Occipital lobe (tissue), 2 donors: Measurements from ENCODE around the gene ATP6V0A1. TPM values are rescaled to one million over a fixed set of nuclear protein-coding genes. Genes with fewer than 3 reads are reported as not detected.
"Not testable (repeated sequence)": the region's sequence is repeated elsewhere in the genome, so short reads cannot be mapped to it uniquely, and the experiment has no call there.

Source experiments
- DNase-seq: peaks from one replicate; lab custom pipeline; 2025; lab: John Stamatoyannopoulos, UW
- total RNA-seq: library from RNA; depleted of rRNA; stranded (reverse); fragments of >200 nt; gene quantifications from one replicate; pipeline ENCODE4 v1.2.3, GENCODE V29; 2014

ATP6V0A1 gene
- total RNA-seq, 1 donor from 2014 or later, result 263 TPM

DNA sequence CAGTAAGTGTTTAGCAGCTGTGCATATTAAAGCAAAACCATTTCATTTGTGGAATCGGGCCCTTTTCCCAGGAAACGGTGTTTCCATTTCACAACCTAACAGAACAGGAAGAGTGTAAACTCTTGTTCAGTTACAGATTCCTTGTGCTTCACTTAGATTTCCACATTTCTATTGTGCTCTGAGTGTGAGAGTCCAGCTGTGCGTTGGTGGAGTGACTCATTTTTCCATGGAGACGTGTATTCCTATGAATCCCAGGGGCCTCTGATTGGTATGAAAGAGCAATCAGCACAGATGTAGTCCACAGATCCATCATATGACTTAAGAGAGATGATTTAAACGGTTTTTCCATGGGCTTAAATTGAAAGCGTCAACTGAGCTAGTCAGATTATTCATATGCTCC, 22.3 kb upstream of the ATP6V0A1 start:
- DNase-seq, result no peak

- no peak for DNase-seq
Measured at GRCh38 chr17:42438600-42439567, 19.8 kb upstream of the ATP6V0A1 start.

DNA sequence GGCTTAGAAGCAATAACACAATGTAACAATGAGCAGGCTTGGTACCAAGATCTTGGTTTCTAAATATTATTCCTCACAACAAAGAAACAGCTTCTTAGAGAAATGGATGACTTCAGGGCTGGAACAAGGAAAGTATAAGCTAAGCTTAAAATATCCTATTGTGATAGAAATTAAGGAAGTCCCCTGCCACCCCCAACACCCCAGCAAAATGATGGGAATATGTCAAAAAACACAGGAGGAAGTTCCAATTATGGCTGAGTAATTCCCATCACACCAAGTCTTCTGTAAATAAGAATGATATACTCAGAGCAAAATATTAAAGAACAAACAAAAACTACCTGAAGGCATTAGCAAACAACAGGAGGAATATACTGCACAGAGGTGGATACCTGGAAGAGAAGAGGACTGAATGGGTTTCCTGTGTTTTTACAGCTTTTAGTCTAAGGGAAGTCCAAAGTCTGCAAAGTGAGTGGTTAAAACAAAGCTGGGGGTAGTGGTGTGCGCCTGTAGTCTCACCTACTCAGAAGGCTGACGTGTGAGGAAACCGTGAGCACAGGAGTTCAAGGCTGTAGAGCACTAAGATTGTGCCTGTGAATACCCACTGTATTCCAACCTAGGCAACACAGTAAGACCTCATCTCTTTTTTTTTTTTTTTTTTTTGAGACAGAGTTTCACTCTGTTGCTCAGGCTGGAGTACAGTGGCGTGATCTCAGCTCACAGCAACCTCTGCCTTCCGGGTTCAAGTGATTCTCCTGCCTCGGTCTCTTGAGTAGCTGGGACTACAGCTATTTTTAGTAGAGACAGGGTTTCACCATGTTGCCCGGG, 17.1 kb upstream of the ATP6V0A1 start:
- no peak for DNase-seq

DNA sequence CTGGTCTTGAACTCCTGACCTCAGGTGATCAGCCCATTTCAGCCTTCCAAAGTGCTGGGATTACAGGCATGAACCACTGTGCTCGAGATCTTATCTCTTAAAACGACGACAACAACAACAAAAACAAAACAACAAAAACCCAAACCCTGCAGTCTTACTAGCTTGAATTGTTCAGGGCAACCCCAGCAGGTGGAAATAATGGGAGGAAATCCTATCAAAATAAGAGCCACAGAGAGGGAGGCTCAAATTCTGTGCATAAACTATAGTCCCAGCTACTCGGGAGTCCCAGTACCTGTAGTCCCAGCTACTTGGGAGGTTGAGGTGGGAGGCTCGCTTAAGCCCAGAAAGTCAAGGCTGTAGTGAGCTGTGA, 16.5 kb upstream of the ATP6V0A1 start:
- DNase-seq, result no peak

DNA sequence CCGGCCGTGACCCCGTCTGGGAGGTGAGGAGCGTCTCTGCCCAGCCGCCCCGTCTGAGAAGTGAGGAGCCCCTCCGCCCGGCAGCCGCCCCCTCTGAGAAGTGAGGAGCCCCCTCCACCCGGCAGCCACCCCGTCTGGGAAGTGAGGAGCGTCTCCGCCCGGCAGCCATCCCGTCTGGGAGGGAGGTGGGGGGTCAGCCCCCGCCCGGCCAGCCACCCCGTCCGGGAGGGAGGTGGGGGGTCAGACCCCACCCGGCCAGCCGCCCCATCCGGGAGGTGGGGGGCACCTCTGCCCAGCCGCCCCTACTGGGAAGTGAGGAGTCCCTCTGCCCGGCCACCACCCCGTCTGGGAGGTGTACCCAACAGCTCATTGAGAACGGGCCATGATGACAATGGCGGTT, 9.5 kb upstream of the ATP6V0A1 start:
- DNase-seq, result not testable (repeated sequence)

DNA sequence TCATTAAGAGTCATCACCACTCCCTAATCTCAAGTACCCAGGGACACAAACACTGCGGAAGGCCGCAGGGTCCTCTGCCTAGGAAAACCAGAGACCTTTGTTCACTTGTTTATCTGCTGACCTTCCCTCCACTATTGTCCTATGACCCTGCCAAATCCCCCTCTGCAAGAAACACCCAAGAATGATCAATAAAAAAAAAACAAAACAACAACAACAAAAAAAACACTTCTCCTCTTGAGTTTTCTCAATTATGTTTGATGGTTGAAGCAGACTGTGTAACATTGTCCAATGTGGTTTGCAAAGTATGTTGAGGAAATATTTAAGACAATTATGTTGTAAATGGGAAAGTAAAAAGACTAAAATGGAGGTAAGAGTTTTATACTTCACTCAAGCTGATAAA, 8.8 kb upstream of the ATP6V0A1 start:
- DNase-seq, result not testable (repeated sequence)

- not testable (repeated sequence) for DNase-seq
Measured at GRCh38 chr17:42451270-42451669, 7.4 kb upstream of the ATP6V0A1 start.

DNA sequence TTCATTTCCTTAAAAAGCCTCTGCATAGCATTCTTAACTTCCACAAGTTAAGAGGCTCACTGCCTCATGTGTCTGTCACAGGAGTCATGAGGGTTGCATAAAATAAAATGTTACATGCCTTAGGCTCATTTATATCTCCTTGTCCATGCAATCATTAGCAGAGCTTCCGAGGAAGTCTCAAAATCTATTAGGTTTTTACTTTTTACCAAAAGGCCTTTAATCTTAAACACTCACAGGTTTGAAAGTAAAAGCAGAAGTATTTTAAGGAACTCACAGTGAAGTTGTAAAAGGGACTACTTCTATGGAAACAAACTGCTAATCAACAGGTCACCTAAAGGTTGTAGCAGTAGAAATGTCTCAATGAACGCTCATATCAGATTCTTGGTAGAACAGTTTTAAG, 5.2 kb upstream of the ATP6V0A1 start:
- DNase-seq, result no peak

DNA sequence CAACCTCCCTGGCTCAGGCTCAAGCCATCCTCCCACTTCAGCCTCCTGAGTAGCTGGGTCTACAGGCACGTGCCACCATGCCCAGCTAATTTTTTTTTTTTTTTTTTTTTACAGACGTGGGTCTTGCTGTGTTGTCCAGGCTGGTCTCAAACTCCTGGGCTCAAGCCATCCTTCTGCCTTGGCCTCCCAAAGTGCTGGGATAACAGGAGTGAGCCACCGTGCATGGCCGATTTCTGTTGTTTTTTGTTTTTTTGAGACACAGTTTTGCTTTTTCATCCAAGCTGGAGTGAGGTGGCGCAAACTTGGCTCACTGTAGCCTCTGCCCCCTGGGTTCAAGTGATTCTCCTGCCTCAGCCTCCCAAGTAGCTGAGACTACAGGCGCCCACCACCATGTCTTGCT, 3.7 kb upstream of the ATP6V0A1 start:
- DNase-seq, result not testable (repeated sequence)

DNA sequence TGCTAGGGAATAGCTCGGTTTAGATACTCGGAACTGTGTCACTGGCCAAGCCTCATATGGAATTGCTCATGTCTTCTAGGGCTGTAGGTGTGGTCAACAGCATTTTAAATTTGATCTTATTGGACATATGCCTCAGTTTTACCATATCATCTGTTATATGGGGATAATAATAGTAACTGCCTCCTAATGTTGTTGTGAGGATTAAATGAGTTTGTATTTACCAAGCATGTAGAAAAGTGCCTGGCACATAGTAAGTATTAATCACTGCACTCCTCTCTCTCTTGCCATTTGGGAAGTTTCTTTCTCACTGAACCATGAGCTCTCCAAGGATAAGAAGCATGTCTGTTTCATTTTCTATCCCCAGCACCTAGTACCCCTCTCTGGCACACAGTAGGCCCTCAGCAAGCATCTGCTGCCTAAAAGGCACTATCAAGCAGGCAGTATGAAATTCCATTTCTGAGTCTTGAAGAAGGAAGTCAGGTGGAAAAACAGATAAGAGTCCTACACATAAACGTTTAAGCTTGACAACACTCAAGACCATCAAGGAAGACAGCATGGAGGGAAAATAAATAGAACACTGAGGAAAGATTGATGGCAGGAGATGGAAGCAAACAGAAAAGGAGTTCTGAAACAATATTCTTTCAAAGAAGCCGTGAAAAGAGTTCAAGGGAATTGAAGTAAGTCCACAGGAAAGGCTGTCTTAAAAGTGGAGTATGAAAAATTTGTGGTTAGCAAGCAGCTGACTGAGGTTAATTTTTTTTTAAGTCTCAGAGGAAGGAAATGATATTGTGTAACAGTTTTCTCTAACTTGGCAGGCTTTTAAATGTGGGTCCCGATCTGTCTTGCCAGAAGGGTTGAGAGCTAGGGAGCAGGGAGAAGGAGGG, 2.2 kb upstream of the ATP6V0A1 start:
- no peak for DNase-seq

DNA sequence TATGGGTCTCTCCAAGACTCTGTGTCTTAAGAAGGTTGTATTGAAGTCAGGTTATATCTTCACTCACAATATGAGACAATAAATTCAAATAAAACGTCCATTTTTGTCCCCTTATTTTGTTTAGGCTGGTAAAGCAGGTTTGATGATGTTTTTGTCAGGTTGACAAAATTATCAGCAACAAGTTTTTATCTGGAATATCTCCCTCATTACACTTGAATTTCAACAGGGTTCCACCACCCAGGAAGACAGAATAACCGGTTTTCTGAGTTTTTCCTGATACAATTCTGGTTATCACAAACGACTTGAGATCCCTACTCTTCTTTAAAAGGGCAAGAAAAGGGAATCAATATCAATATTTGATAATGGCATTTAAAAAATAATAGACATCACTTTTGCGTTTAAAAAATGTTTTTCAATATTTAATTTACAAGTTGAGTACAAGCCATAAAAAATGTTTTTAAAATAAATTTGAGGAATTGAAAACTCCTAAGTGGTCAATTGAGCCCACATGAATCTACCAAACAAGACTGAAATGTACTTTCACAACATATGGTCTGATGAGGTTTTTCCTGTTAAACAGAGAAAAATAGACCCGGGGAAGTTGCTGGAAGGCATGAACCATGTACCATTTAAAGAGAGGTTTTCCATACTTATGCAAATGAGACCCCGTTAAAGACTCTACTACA, 1.4 kb upstream of the ATP6V0A1 start:
- DNase-seq, result no peak

GRCh38 chr17:42459256-42459800, 650 bp downstream of the ATP6V0A1 start:
- DNase-seq, result peak; percentile 41

GRCh38 chr17:42459801-42460281, 1.2 kb downstream of the ATP6V0A1 start:
- no peak for DNase-seq

- DNase-seq, result no peak
Measured at GRCh38 chr17:42460371-42460770, 1.7 kb downstream of the ATP6V0A1 start.

DNA sequence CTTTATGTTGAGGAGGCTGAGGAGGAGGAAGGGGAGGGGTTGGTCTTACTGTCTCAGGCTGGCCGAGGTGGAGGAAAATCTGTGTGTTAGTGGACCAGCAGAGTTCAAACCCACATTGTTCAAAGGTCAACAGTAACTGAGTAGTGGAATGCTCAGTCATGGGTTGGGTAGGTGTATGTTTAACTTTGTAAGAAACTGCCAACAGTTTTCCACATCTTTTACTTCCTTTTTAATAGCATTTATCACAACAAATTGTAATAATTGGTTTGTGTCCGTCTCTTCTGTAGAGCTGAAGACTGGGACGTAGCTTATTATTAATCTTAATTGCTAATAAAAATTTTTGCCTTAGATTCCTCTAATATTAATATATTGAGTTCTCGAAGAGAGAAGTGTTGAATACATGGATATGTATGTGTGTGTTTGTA, 5.3 kb downstream of the ATP6V0A1 start:
- no peak for DNase-seq

DNA sequence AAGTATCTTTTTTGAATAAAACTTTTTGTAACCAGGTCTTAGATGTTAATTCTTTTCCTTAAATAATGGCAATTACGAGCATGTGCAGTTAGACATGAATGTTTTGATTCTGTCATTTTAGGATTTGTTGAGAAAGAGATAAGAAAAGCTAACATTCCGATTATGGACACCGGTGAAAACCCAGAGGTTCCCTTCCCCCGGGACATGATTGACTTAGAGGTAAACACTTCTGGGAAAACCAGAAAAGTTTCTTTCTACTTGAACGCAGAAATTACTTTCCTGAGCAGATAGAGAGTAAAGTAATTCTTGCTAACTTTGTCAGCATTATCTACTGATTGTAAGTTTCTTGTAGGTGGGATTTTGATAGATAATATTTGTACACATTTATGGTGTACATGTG, 9.2 kb downstream of the ATP6V0A1 start:
- no peak for DNase-seq

GRCh38 chr17:42472709-42473521, 14.2 kb downstream of the ATP6V0A1 start:
- no peak for DNase-seq

DNA sequence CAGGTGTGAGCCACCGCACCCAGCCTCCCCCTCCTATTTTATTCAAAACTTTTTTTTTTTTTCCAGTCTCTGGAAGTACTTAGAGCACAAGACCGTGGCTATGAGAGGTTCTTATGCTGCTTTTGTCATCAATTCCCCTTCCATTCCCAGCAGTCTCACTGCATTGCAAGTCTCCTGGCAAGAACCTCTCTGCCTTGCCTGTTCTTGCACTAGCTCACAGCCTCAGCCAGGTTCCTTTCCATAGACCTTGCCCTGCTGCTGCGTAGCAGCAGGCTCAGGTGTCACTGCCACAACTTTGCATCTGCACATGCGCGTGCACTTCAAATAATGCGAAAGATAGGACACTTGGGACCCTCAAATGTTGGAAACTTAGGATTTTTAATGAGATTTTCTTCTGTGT, 15.6 kb downstream of the ATP6V0A1 start:
- no peak for DNase-seq

GRCh38 chr17:42475121-42475520, 16.4 kb downstream of the ATP6V0A1 start:
- DNase-seq, result no peak
